Heart left ventricle (tissue), 13 donors: ENCODE measurements around the gene ATF7.

Source experiments
- CTCF ChIP-seq, 12 donors: fragments of 200-600 bp; sonication (generic) in 4 of 12; IDR thresholded peaks; one replicate each; pipeline versions ENCODE4 v1.5.0 to v1.8.0; 2018 to 2022; ENCODE audit warnings: antibody characterized with exemption in 12 of 12, mild to moderate bottlenecking in 5 of 12
- POLR2A ChIP-seq, 2 donors: fragments of 450-650 bp; IDR thresholded peaks; one replicate each; pipeline ENCODE4 v1.6.1; 2017; ENCODE audit warnings: antibody characterized with exemption in 2 of 2, mild to moderate bottlenecking in 2 of 2, moderate library complexity in 2 of 2
- donor health status: ischemic (EF 13 %, LVEDD 7.1; RV severe dilation, severe dysfunction).
- donor health status: DM: no; HTN: yes; CAD: no.
- donor health status: DM: no; HTN: no; CAD: no.
- donor health status: ischemic (EF 25% LVEDD 6.9; RV normal size, moderate dysfunction).
- donor health status: ischemic (EF 25% LVEDD 5.7; RV mildly dilated, moderate dysfunction).
- donor health status: ischemic (EF 35%, LVEDD 5.7; RV mildly dilated, moderate dysfunction).
- donor health status: nonischemic (EF 11% LVEDD 7.7; RV severe dilation, severe dysfunction).
- donor health status: DM: yes; HTN: yes; CAD: no.
- donor health status: PGD.
- donor health status: ischemic (EF 29% LVEDD 5.4; RV normal size, mild dysfunction).
- donor health status: nonischemic (EF 23%, LVEDD 6.1; RV moderate dilation, normal function).

GRCh38 chr12:53617700-53618099 lies 8.5 kb downstream of the ATF7 start:
- no peak for TF ChIP-seq CTCF (IDR thresholded peaks at IDR 0.05)
- TF ChIP-seq POLR2A (IDR thresholded peaks at IDR 0.05) = no peak
